ENCODE measurements around the gene DSC1.
"Not testable (repeated sequence)": the region's sequence is repeated elsewhere in the genome, so short reads cannot be mapped to it uniquely, and the experiment has no call there.

The DSC1 gene

GRCh38 chr18:31123125-31123524, 39.5 kb downstream of the DSC1 start:
- not testable (repeated sequence) for H3K79me1 ChIP-seq (ENCODE audit: low read depth, low read length); H3K4ac ChIP-seq (ENCODE audit: low read length); H3K9me3 ChIP-seq (replicated peaks in 1 of 2; ENCODE audit: control insufficient read depth in 2 of 2, insufficient read depth in 1 of 2, low read depth in 1 of 2, low read length in 2 of 2); H3K4me2 ChIP-seq (ENCODE audit: insufficient read depth, low read length, poor library complexity, severe bottlenecking); H3K4me1 ChIP-seq (ENCODE audit: control insufficient read depth in 2 of 2, insufficient read depth in 1 of 2, low read depth in 1 of 2, low read length in 2 of 2); H2BK120ac ChIP-seq (ENCODE audit: low read depth, low read length); H3K27me3 ChIP-seq (ENCODE audit: control insufficient read depth in 3 of 3, insufficient read depth in 3 of 3, low read depth in 1 of 3, low read length in 3 of 3); H3K18ac ChIP-seq (ENCODE audit: low read length); H2BK5ac ChIP-seq (ENCODE audit: low read length); H3K9ac ChIP-seq (ENCODE audit: low read depth, low read length, poor library complexity); H3K23ac ChIP-seq (ENCODE audit: low read depth, low read length, poor library complexity); H2BK15ac ChIP-seq (ENCODE audit: low read length); H3K14ac ChIP-seq (ENCODE audit: low read length); H4K91ac ChIP-seq (ENCODE audit: low read depth, low read length, poor library complexity); H2AK5ac ChIP-seq (ENCODE audit: low read depth, low read length); H3K27ac ChIP-seq (replicated peaks; ENCODE audit: low read length); H3K4me3 ChIP-seq (ENCODE audit: low read length in 2 of 2); H3K36me3 ChIP-seq (replicated peaks in 1 of 2; ENCODE audit: control insufficient read depth in 2 of 2, insufficient read depth in 2 of 2, low read length in 2 of 2); DNase-seq (ENCODE audit: low spot score); H2AFZ ChIP-seq (ENCODE audit: low read length); H4K8ac ChIP-seq (ENCODE audit: low read depth, low read length); H2BK12ac ChIP-seq (ENCODE audit: low read length)
- WGBS, 2 donors (ENCODE audit: extremely low coverage in 2 of 2, insufficient read length in 2 of 2, insufficient replicate concordance in 1 of 2), result no CpG with 5 or more reads among the region's 2 CpGs

GRCh38 chr18:31120594-31120993, 42.1 kb downstream of the DSC1 start:
- H2AFZ ChIP-seq (ENCODE audit: low read length), result no peak overlapping the region
- H2AK5ac ChIP-seq (ENCODE audit: low read depth, low read length), result no peak overlapping the region
- no peak overlapping the region for H3K14ac ChIP-seq (ENCODE audit: low read length)
- H4K8ac ChIP-seq (ENCODE audit: low read depth, low read length), result no peak overlapping the region
- no peak overlapping the region for H3K18ac ChIP-seq (ENCODE audit: low read length)
- no peak overlapping the region for H3K23ac ChIP-seq (ENCODE audit: low read depth, low read length, poor library complexity)
- no peak overlapping the region for H3K27ac ChIP-seq (replicated peaks; ENCODE audit: low read length)
- H3K27me3 ChIP-seq (ENCODE audit: control insufficient read depth in 3 of 3, insufficient read depth in 3 of 3, low read depth in 1 of 3, low read length in 3 of 3), result peaks cover 0 to 4% (median 0%) of the 10 kb centered on the region in 3 experiments
- no peak overlapping the region for H3K4me2 ChIP-seq (ENCODE audit: insufficient read depth, low read length, poor library complexity, severe bottlenecking)
- no peak overlapping the region for H3K4ac ChIP-seq (ENCODE audit: low read length)
- H2BK12ac ChIP-seq (ENCODE audit: low read length), result no peak overlapping the region
- no peak overlapping the region for H3K9ac ChIP-seq (ENCODE audit: low read depth, low read length, poor library complexity)
- H3K36me3 ChIP-seq (replicated peaks in 1 of 2; ENCODE audit: control insufficient read depth in 2 of 2, insufficient read depth in 2 of 2, low read length in 2 of 2), result no peaks in the 10 kb centered on the region
- no peaks in the 10 kb centered on the region for H3K4me1 ChIP-seq (ENCODE audit: control insufficient read depth in 2 of 2, insufficient read depth in 1 of 2, low read depth in 1 of 2, low read length in 2 of 2)
- no peaks in the 10 kb centered on the region for H3K9me3 ChIP-seq (replicated peaks in 1 of 2; ENCODE audit: control insufficient read depth in 2 of 2, insufficient read depth in 1 of 2, low read depth in 1 of 2, low read length in 2 of 2)
- H3K4me3 ChIP-seq (ENCODE audit: low read length in 2 of 2), result no peak overlapping the region
- WGBS, 2 donors (ENCODE audit: extremely low coverage in 2 of 2, insufficient read length in 2 of 2, insufficient replicate concordance in 1 of 2), result no CpG with 5 or more reads among the region's 2 CpGs
- no peak overlapping the region for H2BK15ac ChIP-seq (ENCODE audit: low read length)
- no peak overlapping the region for H2BK120ac ChIP-seq (ENCODE audit: low read depth, low read length)
- H4K91ac ChIP-seq (ENCODE audit: low read depth, low read length, poor library complexity), result no peak overlapping the region
- no peak overlapping the region for H2BK5ac ChIP-seq (ENCODE audit: low read length)
- DNase-seq (ENCODE audit: low spot score), result no peak
- H3K79me1 ChIP-seq (ENCODE audit: low read depth, low read length), result no peaks in the 10 kb centered on the region

- H3K9ac ChIP-seq (ENCODE audit: low read depth, low read length, poor library complexity), result no peak overlapping the region
- H3K18ac ChIP-seq (ENCODE audit: low read length), result no peak overlapping the region
- no peak overlapping the region for H2BK15ac ChIP-seq (ENCODE audit: low read length)
- H3K4me2 ChIP-seq (ENCODE audit: insufficient read depth, low read length, poor library complexity, severe bottlenecking), result no peak overlapping the region
- no peaks in the 10 kb centered on the region for H3K4me1 ChIP-seq (ENCODE audit: control insufficient read depth in 2 of 2, insufficient read depth in 1 of 2, low read depth in 1 of 2, low read length in 2 of 2)
- no peak overlapping the region for H2BK12ac ChIP-seq (ENCODE audit: low read length)
- no peaks in the 10 kb centered on the region for H3K9me3 ChIP-seq (replicated peaks in 1 of 2; ENCODE audit: control insufficient read depth in 2 of 2, insufficient read depth in 1 of 2, low read depth in 1 of 2, low read length in 2 of 2)
- peaks cover 0 to 20% (median 0%) of the 10 kb centered on the region in 3 experiments for H3K27me3 ChIP-seq (ENCODE audit: control insufficient read depth in 3 of 3, insufficient read depth in 3 of 3, low read depth in 1 of 3, low read length in 3 of 3)
- no peaks in the 10 kb centered on the region for H3K36me3 ChIP-seq (replicated peaks in 1 of 2; ENCODE audit: control insufficient read depth in 2 of 2, insufficient read depth in 2 of 2, low read length in 2 of 2)
- no peak overlapping the region for H4K91ac ChIP-seq (ENCODE audit: low read depth, low read length, poor library complexity)
- H2BK5ac ChIP-seq (ENCODE audit: low read length), result no peak overlapping the region
- H2AK5ac ChIP-seq (ENCODE audit: low read depth, low read length), result no peak overlapping the region
- 100% methylated on average over 1 of the region's 2 CpGs for WGBS, 2 donors (ENCODE audit: extremely low coverage in 2 of 2, insufficient read length in 2 of 2, insufficient replicate concordance in 1 of 2)
- H3K14ac ChIP-seq (ENCODE audit: low read length), result no peak overlapping the region
- no peak overlapping the region for H2AFZ ChIP-seq (ENCODE audit: low read length)
- H3K23ac ChIP-seq (ENCODE audit: low read depth, low read length, poor library complexity), result no peak overlapping the region
- H4K8ac ChIP-seq (ENCODE audit: low read depth, low read length), result no peak overlapping the region
- no peak for DNase-seq (ENCODE audit: low spot score)
- H3K4ac ChIP-seq (ENCODE audit: low read length), result no peak overlapping the region
- H3K79me1 ChIP-seq (ENCODE audit: low read depth, low read length), result no peaks in the 10 kb centered on the region
- H2BK120ac ChIP-seq (ENCODE audit: low read depth, low read length), result no peak overlapping the region
- H3K4me3 ChIP-seq (ENCODE audit: low read length in 2 of 2), result no peak overlapping the region
- no peak overlapping the region for H3K27ac ChIP-seq (replicated peaks; ENCODE audit: low read length)
Measured at GRCh38 chr18:31116853-31117595, 45.6 kb downstream of the DSC1 start.

GRCh38 chr18:31112804-31113203, 49.9 kb downstream of the DSC1 start:
- Histone ChIP-seq H2BK5ac (ENCODE audit: low read length) (no peak overlapping the region), H3K4me1 (ENCODE audit: control insufficient read depth in 2 of 2, insufficient read depth in 1 of 2, low read depth in 1 of 2, low read length in 2 of 2) (no peaks in the 10 kb centered on the region), H2BK12ac (ENCODE audit: low read length) (no peak overlapping the region), H3K79me1 (ENCODE audit: low read depth, low read length) (no peaks in the 10 kb centered on the region), H3K4ac (ENCODE audit: low read length) (no peak overlapping the region), H3K14ac (ENCODE audit: low read length) (no peak overlapping the region), H3K9ac (ENCODE audit: low read depth, low read length, poor library complexity) (no peak overlapping the region), H3K27me3 (ENCODE audit: control insufficient read depth in 3 of 3, insufficient read depth in 3 of 3, low read depth in 1 of 3, low read length in 3 of 3) (peaks cover 0 to 20% (median 0%) of the 10 kb centered on the region in 3 experiments), H4K8ac (ENCODE audit: low read depth, low read length) (no peak overlapping the region), H2AK5ac (ENCODE audit: low read depth, low read length) (no peak overlapping the region), H2AFZ (ENCODE audit: low read length) (no peak overlapping the region), H2BK120ac (ENCODE audit: low read depth, low read length) (no peak overlapping the region), H3K23ac (ENCODE audit: low read depth, low read length, poor library complexity) (no peak overlapping the region), H3K36me3 (replicated peaks in 1 of 2; ENCODE audit: control insufficient read depth in 2 of 2, insufficient read depth in 2 of 2, low read length in 2 of 2) (no peaks in the 10 kb centered on the region), H3K4me2 (ENCODE audit: insufficient read depth, low read length, poor library complexity, severe bottlenecking) (no peak overlapping the region), H2BK15ac (ENCODE audit: low read length) (no peak overlapping the region), H3K9me3 (replicated peaks in 1 of 2; ENCODE audit: control insufficient read depth in 2 of 2, insufficient read depth in 1 of 2, low read depth in 1 of 2, low read length in 2 of 2) (no peaks in the 10 kb centered on the region), H4K91ac (ENCODE audit: low read depth, low read length, poor library complexity) (no peak overlapping the region), H3K18ac (ENCODE audit: low read length) (no peak overlapping the region), H3K27ac (replicated peaks; ENCODE audit: low read length) (no peak overlapping the region), H3K4me3 (ENCODE audit: low read length in 2 of 2) (no peak overlapping the region)
- no peak for DNase-seq (ENCODE audit: low spot score)
- no CpG with 5 or more reads among the region's 2 CpGs for WGBS, 2 donors (ENCODE audit: extremely low coverage in 2 of 2, insufficient read length in 2 of 2, insufficient replicate concordance in 1 of 2)
